ENCODE results near the gene ADAMTSL2.

The ADAMTSL2 gene

GRCh38 chr9:133535306-133535877, 888 bp downstream of the ADAMTSL2 start:
- DNase-seq (ENCODE audit: low read depth in 2 of 2): no peak

GRCh38 chr9:133536080-133536479, 1.6 kb downstream of the ADAMTSL2 start:
- no peak for DNase-seq (ENCODE audit: low read depth in 2 of 2)

- DNase-seq (ENCODE audit: low read depth in 2 of 2): no peak
Measured at GRCh38 chr9:133536536-133536935, 2.0 kb downstream of the ADAMTSL2 start.

- no peak for DNase-seq (ENCODE audit: low read depth in 2 of 2)
Measured at GRCh38 chr9:133537257-133537656, 2.8 kb downstream of the ADAMTSL2 start.

- DNase-seq (ENCODE audit: low read depth in 2 of 2): no peak
Measured at GRCh38 chr9:133538176-133538575, 3.7 kb downstream of the ADAMTSL2 start.

- DNase-seq (ENCODE audit: low read depth in 2 of 2): no peak
Measured at GRCh38 chr9:133538851-133539833, 4.6 kb downstream of the ADAMTSL2 start.

GRCh38 chr9:133539991-133540697, 5.6 kb downstream of the ADAMTSL2 start:
- no peak for DNase-seq (ENCODE audit: low read depth in 2 of 2)

- DNase-seq (ENCODE audit: low read depth in 2 of 2): no peak
Measured at GRCh38 chr9:133540698-133541025, 6.2 kb downstream of the ADAMTSL2 start.

- no peak for DNase-seq (ENCODE audit: low read depth in 2 of 2)
Measured at GRCh38 chr9:133542002-133542401, 7.5 kb downstream of the ADAMTSL2 start.

- DNase-seq (ENCODE audit: low read depth in 2 of 2): no peak
Measured at GRCh38 chr9:133543772-133544467, 9.4 kb downstream of the ADAMTSL2 start.

- DNase-seq (ENCODE audit: low read depth in 2 of 2): no peak
Measured at GRCh38 chr9:133545494-133546286, 11.2 kb downstream of the ADAMTSL2 start.

GRCh38 chr9:133546287-133546680, 11.8 kb downstream of the ADAMTSL2 start:
- no peak for DNase-seq (ENCODE audit: low read depth in 2 of 2)

- no peak for DNase-seq (ENCODE audit: low read depth in 2 of 2)
Measured at GRCh38 chr9:133547116-133547515, 12.6 kb downstream of the ADAMTSL2 start.

- DNase-seq (ENCODE audit: low read depth in 2 of 2): no peak
Measured at GRCh38 chr9:133551446-133551845, 16.9 kb downstream of the ADAMTSL2 start.

GRCh38 chr9:133552236-133552635, 17.7 kb downstream of the ADAMTSL2 start:
- DNase-seq (ENCODE audit: low read depth in 2 of 2): no peak

GRCh38 chr9:133553123-133553522, 18.6 kb downstream of the ADAMTSL2 start:
- no peak for DNase-seq (ENCODE audit: low read depth in 2 of 2)

GRCh38 chr9:133553973-133554713, 19.6 kb downstream of the ADAMTSL2 start:
- DNase-seq (ENCODE audit: low read depth in 2 of 2): no peak

- DNase-seq (ENCODE audit: low read depth in 2 of 2): no peak
Measured at GRCh38 chr9:133554729-133555128, 20.2 kb downstream of the ADAMTSL2 start.

GRCh38 chr9:133556354-133556753, 21.9 kb downstream of the ADAMTSL2 start:
- DNase-seq (ENCODE audit: low read depth in 2 of 2): no peak

GRCh38 chr9:133557581-133557980, 23.1 kb downstream of the ADAMTSL2 start:
- no peak for DNase-seq (ENCODE audit: low read depth in 2 of 2)
